GM23338 (cell line): ENCODE measurements around the gene SNAPC2.

Experiments used
- CTCF ChIP-seq, 2 experiments: fragments of 200-600 bp in 1 of 2; sonication (generic) in 1 of 2; conservative IDR thresholded peaks; 2 replicates each; pipeline versions ENCODE4 v1.5.1 to v1.6.1; 2016 to 2017; ENCODE audit warnings: antibody characterized with exemption in 2 of 2, low read depth in 2 of 2, mild to moderate bottlenecking in 2 of 2, moderate library complexity in 1 of 2
- ETS1 ChIP-seq: IDR thresholded peaks from 2 replicates; pipeline ENCODE4 v1.6.1; 2016; ENCODE audit warnings: antibody characterized with exemption
- EZH2 ChIP-seq: fragments of 200-600 bp; sonication (generic); IDR thresholded peaks from one replicate; pipeline ENCODE4 v1.8.0; 2017; ENCODE audit warnings: antibody characterized with exemption, mild to moderate bottlenecking, low read depth; ENCODE audit not compliant: unreplicated experiment
- EZH2phosphoT487 ChIP-seq: fragments of 200-600 bp; sonication (generic); IDR thresholded peaks from one replicate; pipeline ENCODE4 v1.8.1; 2018; ENCODE audit warnings: antibody characterized with exemption; ENCODE audit not compliant: unreplicated experiment
- REST ChIP-seq: IDR thresholded peaks from one replicate; pipeline ENCODE4 v1.6.1; 2018; ENCODE audit warnings: antibody characterized with exemption; ENCODE audit not compliant: unreplicated experiment

- TF ChIP-seq CTCF (conservative IDR thresholded peaks at IDR 0.05; ENCODE audit: low read depth in 2 of 2), result no peak
- no peak for TF ChIP-seq EZH2
- no peak for TF ChIP-seq EZH2phosphoT487
- no peak for TF ChIP-seq ETS1
- no peak for TF ChIP-seq REST
Observed at GRCh38 chr19:7963566-7963965, 43.4 kb downstream of the SNAPC2 start.
